Esophagus squamous epithelium (tissue), 5 donors: Measurements from ENCODE around the gene CNTNAP2. TPM values are rescaled to one million over a fixed set of nuclear protein-coding genes. Genes with fewer than 3 reads are reported as not detected.

Source experiments
- DNase-seq: peaks from one replicate; lab custom pipeline; 2025; lab: John Stamatoyannopoulos, UW
- H3K27ac ChIP-seq, 4 donors: fragments of 200-600 bp; sonication (generic); one replicate each; pipeline ENCODE4 v1.5.1; 2016 to 2019; ENCODE audit warnings: mild to moderate bottlenecking in 1 of 4
- H3K27me3 ChIP-seq, 4 donors: fragments of 200-600 bp; sonication (generic); 1 replicate in 3 of 4; 2 replicates in 1 of 4; pipeline versions ENCODE4 v1.5.1 to v1.6.0; 2017 to 2021; ENCODE audit warnings: antibody characterized with exemption in 1 of 4
- H3K36me3 ChIP-seq, 3 donors: fragments of 200-600 bp; sonication (generic); one replicate each; pipeline ENCODE4 v1.5.1; 2016 to 2019
- H3K4me1 ChIP-seq, 3 donors: fragments of 200-600 bp; sonication (generic); one replicate each; pipeline ENCODE4 v1.5.1; 2017 to 2019
- H3K4me3 ChIP-seq, 4 donors: fragments of 200-600 bp; sonication (generic); 1 replicate in 3 of 4; 2 replicates in 1 of 4; pipeline ENCODE4 v1.5.1; 2016 to 2019; ENCODE audit warnings: mild to moderate bottlenecking in 2 of 4, moderate library complexity in 1 of 4
- H3K9me3 ChIP-seq, 3 donors: fragments of 200-600 bp; sonication (generic); one replicate each; pipeline ENCODE4 v1.5.1; 2016 to 2019
- POLR2A ChIP-seq, 4 donors: fragments of 450-650 bp; IDR thresholded peaks; one replicate each; pipeline ENCODE4 v1.6.1; 2017; ENCODE audit warnings: antibody characterized with exemption in 4 of 4, mild to moderate bottlenecking in 4 of 4, moderate library complexity in 3 of 4
- WGBS, 2 donors: methylation state at CpG; one replicate each; pipeline ENCODE4 v1.1.5; 2018; 5-methylcytosine and 5-hydroxymethylcytosine counted together
- intact Hi-C: fragments of 100-400 bp; cut with DNase I; formaldehyde crosslinking; loops from one replicate; pipeline ENCODE4 v1.15.0; 2022
- total RNA-seq, 4 donors: library from RNA; depleted of rRNA; stranded (reverse); fragments of >200 nt; gene quantifications; one replicate each; pipeline ENCODE4 v1.1.0, GENCODE V29; 2016
- TF ChIP-seq, protein P1 (sequence below), 6 experiments: fragments of 450-650 bp in 4 of 6; fragments of 200-600 bp in 2 of 6; sonication (generic) in 2 of 6; IDR thresholded peaks; one replicate each; pipeline ENCODE4 v1.5.1; 2016 to 2019; ENCODE audit warnings: antibody characterized with exemption in 6 of 6, mild to moderate bottlenecking in 4 of 6, moderate library complexity in 4 of 6
- donor health status: DM: yes; HTN: yes; CAD: no.

Gene CNTNAP2
- total RNA-seq, 4 donors from 2014 or later = 0.95 to 2.3 (median 1.2) TPM

DNA sequence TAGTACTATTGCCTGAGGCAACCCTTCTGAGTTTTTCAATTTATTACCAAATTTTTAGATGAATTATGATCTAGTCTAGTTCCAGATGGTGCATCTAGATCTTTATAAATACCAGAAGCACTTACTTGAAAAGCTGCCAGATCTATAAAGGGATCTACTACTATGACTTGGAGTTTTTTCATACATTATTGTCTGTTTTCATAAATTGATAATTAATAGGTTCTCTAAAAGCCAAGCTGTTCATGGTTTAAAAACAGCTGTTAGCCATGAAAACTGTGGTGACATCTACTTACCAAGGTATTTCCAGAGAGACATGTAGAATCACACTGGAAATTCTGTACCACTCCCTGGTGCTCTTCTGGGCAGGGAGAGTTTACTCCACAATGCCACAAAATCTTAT, 1687.4 kb downstream of the CNTNAP2 start:
- no peak for TF ChIP-seq POLR2A (IDR thresholded peaks at IDR 0.05)
- TF ChIP-seq, protein P1, sequence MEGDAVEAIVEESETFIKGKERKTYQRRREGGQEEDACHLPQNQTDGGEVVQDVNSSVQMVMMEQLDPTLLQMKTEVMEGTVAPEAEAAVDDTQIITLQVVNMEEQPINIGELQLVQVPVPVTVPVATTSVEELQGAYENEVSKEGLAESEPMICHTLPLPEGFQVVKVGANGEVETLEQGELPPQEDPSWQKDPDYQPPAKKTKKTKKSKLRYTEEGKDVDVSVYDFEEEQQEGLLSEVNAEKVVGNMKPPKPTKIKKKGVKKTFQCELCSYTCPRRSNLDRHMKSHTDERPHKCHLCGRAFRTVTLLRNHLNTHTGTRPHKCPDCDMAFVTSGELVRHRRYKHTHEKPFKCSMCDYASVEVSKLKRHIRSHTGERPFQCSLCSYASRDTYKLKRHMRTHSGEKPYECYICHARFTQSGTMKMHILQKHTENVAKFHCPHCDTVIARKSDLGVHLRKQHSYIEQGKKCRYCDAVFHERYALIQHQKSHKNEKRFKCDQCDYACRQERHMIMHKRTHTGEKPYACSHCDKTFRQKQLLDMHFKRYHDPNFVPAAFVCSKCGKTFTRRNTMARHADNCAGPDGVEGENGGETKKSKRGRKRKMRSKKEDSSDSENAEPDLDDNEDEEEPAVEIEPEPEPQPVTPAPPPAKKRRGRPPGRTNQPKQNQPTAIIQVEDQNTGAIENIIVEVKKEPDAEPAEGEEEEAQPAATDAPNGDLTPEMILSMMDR (IDR thresholded peaks at IDR 0.05) = no peak
- H3K27me3 ChIP-seq = no peaks in the 10 kb centered on the region
- no peak for DNase-seq
- H3K4me1 ChIP-seq = no peaks in the 10 kb centered on the region
- H3K36me3 ChIP-seq = no peaks in the 10 kb centered on the region
- no peaks in the 10 kb centered on the region for H3K9me3 ChIP-seq
- no peak overlapping the region for H3K27ac ChIP-seq
- intact Hi-C loops = no loop called here
- no peak overlapping the region for H3K4me3 ChIP-seq

DNA sequence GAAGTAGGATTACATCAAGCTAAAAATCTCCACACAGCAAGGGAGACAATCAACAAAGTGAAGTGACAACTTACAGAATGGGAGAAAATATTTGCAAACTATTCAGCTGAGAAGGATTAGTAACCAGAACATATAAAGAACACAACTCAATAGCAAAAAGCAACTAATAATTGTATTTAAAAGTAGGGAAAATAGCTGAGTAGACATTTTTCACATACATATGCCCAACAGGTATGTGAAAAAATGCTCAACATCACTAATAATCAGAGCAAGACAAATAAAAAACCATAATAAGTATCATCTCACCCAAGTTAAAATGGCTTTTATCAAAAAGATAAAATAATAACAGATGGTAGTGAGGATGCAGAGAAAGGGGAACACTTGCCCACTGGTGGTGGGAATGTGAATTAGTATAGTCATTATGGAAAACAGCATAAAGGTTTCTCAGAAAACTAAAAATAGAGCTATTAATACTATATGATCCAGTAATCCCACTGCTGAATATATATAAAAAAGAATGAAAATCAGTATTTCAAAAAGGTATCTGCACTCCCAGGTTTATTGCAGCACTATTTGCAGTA, 1689.5 kb downstream of the CNTNAP2 start:
- Histone ChIP-seq H3K36me3 (no peaks in the 10 kb centered on the region), H3K27me3 (no peaks in the 10 kb centered on the region), H3K4me3 (no peak overlapping the region), H3K9me3 (no peaks in the 10 kb centered on the region), H3K4me1 (no peaks in the 10 kb centered on the region), H3K27ac (no peak overlapping the region)
- no peak for TF ChIP-seq POLR2A (IDR thresholded peaks at IDR 0.05)
- TF ChIP-seq, protein P1 (IDR thresholded peaks at IDR 0.05) = no peak
- intact Hi-C loops = no loop called here
- DNase-seq = no peak

DNA sequence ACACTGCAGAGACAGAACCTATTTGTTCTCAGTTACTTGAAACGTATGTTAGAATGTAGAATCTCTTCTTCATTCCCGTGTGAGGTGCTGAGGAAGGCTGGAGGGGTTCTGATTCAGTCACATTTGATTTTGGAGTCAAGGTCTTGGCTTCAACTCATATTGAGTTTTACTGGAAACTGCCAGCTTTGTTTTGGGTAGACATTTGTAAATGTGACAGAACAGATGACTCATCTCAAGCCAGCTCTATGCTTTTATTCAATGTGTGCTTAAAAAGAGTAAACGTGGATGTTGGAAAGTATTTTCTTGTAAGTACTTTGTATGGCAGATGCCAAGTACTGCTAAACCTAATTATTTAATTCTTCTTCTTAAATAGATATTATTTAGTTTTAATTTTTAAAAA, 1693.2 kb downstream of the CNTNAP2 start:
- no peak for DNase-seq
- intact Hi-C loops = no loop called here
- Histone ChIP-seq H3K27ac (no peak overlapping the region), H3K4me1 (no peaks in the 10 kb centered on the region), H3K36me3 (no peaks in the 10 kb centered on the region), H3K9me3 (no peaks in the 10 kb centered on the region), H3K4me3 (no peak overlapping the region), H3K27me3 (no peaks in the 10 kb centered on the region)
- WGBS, 2 donors = 17 to 23% methylated on average over 3 of the region's 3 CpGs
- no peak for TF ChIP-seq POLR2A (IDR thresholded peaks at IDR 0.05)
- TF ChIP-seq, protein P1 (IDR thresholded peaks at IDR 0.05) = no peak

DNA sequence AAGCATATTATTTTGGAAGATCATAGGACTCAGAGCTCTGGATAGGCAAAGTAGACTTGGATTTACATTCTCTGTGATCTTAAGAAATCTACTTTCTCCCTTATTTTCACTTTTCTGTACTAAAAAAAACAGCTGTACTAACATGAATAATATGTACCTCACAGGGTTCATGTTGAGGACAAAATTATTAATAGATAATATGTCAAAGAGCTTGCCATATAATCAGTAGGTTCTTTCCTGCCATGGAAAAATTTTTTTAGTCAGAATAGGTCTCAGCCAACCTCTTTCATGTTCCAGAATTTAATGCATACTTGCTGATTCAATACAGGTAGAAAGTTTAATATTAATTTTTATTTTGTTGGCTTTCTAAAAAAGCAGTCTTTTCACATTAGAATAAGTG, 1693.7 kb downstream of the CNTNAP2 start:
- Histone ChIP-seq H3K4me1 (no peaks in the 10 kb centered on the region), H3K27ac (no peak overlapping the region), H3K4me3 (no peak overlapping the region), H3K27me3 (no peaks in the 10 kb centered on the region), H3K36me3 (no peaks in the 10 kb centered on the region), H3K9me3 (no peaks in the 10 kb centered on the region)
- TF ChIP-seq, protein P1 (IDR thresholded peaks at IDR 0.05) = no peak
- no peak for TF ChIP-seq POLR2A (IDR thresholded peaks at IDR 0.05)
- DNase-seq = no peak
- intact Hi-C loops = no loop called here

DNA sequence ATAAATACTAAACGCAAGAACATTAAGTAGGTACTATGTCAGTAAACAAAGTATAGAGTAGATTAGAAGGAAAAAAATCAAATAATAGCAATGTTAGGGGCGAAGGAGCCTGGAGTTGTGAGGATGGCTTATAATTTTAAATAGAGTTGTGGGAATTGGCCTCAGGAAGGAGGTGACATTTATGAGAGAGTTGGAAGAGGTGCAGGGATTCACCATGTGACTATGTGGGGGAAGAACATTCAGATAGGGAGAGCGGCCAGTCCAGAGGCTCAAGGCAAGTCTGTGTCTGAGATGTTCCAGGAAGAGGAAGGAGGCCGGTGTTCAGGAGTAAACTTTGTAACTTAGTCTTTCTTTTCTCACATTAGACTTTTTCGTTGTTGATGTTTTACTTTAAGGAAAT, 1695.3 kb downstream of the CNTNAP2 start:
- no peak for TF ChIP-seq POLR2A (IDR thresholded peaks at IDR 0.05)
- TF ChIP-seq, protein P1 (IDR thresholded peaks at IDR 0.05) = no peak
- intact Hi-C loops = no loop called here

More for the DNA sequence above, 1695.3 kb downstream of the CNTNAP2 start:
- Histone ChIP-seq H3K27ac (no peak overlapping the region), H3K9me3 (no peaks in the 10 kb centered on the region), H3K27me3 (no peaks in the 10 kb centered on the region), H3K4me3 (no peak overlapping the region), H3K4me1 (no peaks in the 10 kb centered on the region), H3K36me3 (no peaks in the 10 kb centered on the region)
- WGBS, 2 donors = 69 to 79% methylated on average over 5 of the region's 5 CpGs
- no peak for DNase-seq
